HepG2 (cell line): Measurements from ENCODE around the gene SUSD3. TPM values are rescaled to one million over a fixed set of nuclear protein-coding genes. Genes with fewer than 3 reads are reported as not detected.

Source experiments
- AHR ChIP-seq: IDR thresholded peaks from 2 replicates; pipeline ENCODE4 v1.6.1; 2018; ENCODE audit warnings: missing genetic modification reagents, missing compliant biosample characterization
- EZH2 ChIP-seq: conservative IDR thresholded peaks from 2 replicates; pipeline ENCODE4 v1.6.1; 2012; ENCODE audit warnings: mild to moderate bottlenecking, low read depth, low read length, moderate library complexity
- GABPB1 ChIP-seq: IDR thresholded peaks from 2 replicates; pipeline ENCODE4 v1.6.1; 2016; ENCODE audit warnings: mild to moderate bottlenecking, missing genetic modification reagents, moderate library complexity, missing compliant biosample characterization
- GZF1 ChIP-seq: sonication (generic); formaldehyde crosslinking; IDR thresholded peaks from 2 replicates; pipeline ENCODE4 v1.5.1; 2020; ENCODE audit warnings: mild to moderate bottlenecking, missing genetic modification reagents
- HDAC6 ChIP-seq: fragments of 200-600 bp; sonication (generic); IDR thresholded peaks from 2 replicates; pipeline ENCODE4 v1.7.0; 2017; ENCODE audit warnings: mild to moderate bottlenecking, antibody characterized with exemption, low read length, low read depth
- HNF4G ChIP-seq, 2 experiments: sonication (generic) in 1 of 2; formaldehyde crosslinking in 1 of 2; IDR thresholded peaks; 2 replicates each; pipeline versions ENCODE4 v1.4.0 to v1.6.1; 2011 to 2020; ENCODE audit warnings: borderline replicate concordance in 2 of 2, low read depth in 2 of 2, mild to moderate bottlenecking in 2 of 2, low read length in 1 of 2, missing genetic modification reagents in 1 of 2, moderate library complexity in 1 of 2
- LCORL ChIP-seq, 2 experiments: fragments of 450-650 bp in 1 of 2; sonication (generic) in 1 of 2; formaldehyde crosslinking in 1 of 2; IDR thresholded peaks; 2 replicates each; pipeline versions ENCODE4 v1.5.0 to v1.6.1; 2017 to 2020; ENCODE audit warnings: antibody characterized with exemption in 1 of 2, missing genetic modification reagents in 1 of 2
- MBNL3 ChIP-seq: fragments of 250-450 bp; sonication (Bioruptor Pico); conservative IDR thresholded peaks from 2 replicates; pipeline ENCODE4 v1.8.0; 2022; ENCODE audit warnings: mild to moderate bottlenecking, inconsistent platforms
- NAIF1 ChIP-seq: sonication (generic); formaldehyde crosslinking; IDR thresholded peaks from 2 replicates; pipeline ENCODE4 v1.5.0; 2020; ENCODE audit warnings: mild to moderate bottlenecking, missing genetic modification reagents, borderline replicate concordance
- POLR2G ChIP-seq: fragments of 200-400 bp; formaldehyde crosslinking; IDR thresholded peaks from 2 replicates; pipeline ENCODE4 v1.6.1; 2018; ENCODE audit warnings: mild to moderate bottlenecking, low read depth, low read length, moderate library complexity
- RELA ChIP-seq: sonication (generic); formaldehyde crosslinking; IDR thresholded peaks from 2 replicates; pipeline ENCODE4 v1.4.0; 2020; ENCODE audit warnings: missing genetic modification reagents
- ZFP62 ChIP-seq: sonication (generic); formaldehyde crosslinking; IDR thresholded peaks from 2 replicates; pipeline ENCODE4 v1.4.0; 2020; ENCODE audit warnings: missing genetic modification reagents
- ZNF547 ChIP-seq: sonication (generic); formaldehyde crosslinking; IDR thresholded peaks from 2 replicates; pipeline ENCODE4 v1.5.1; 2020; ENCODE audit warnings: mild to moderate bottlenecking, missing genetic modification reagents
- ZNF879 ChIP-seq: sonication (generic); formaldehyde crosslinking; IDR thresholded peaks from 2 replicates; pipeline ENCODE4 v1.8.1; 2023; ENCODE audit warnings: missing genetic modification reagents
- ZSCAN30 ChIP-seq: sonication (generic); formaldehyde crosslinking; IDR thresholded peaks from 2 replicates; pipeline ENCODE4 v1.5.0; 2020; ENCODE audit warnings: mild to moderate bottlenecking, missing genetic modification reagents
- ZSCAN9 ChIP-seq: IDR thresholded peaks from 2 replicates; pipeline ENCODE4 v1.6.1; 2016; ENCODE audit warnings: borderline replicate concordance
- polyA plus RNA-seq, 8 experiments: library from polyadenylated mRNA; depleted of rRNA in 3 of 8; stranded (reverse) in 7 of 8; unstranded in 1 of 8; fragments of >200 nt; fragmentation: Illumina TruSeq in 4 of 8; extraction: Trizol in 4 of 8; gene quantifications; 2 replicates each; pipeline versions ENCODE4 v1.2.1 to v1.2.3, GENCODE V29; 2011 to 2016; ENCODE audit warnings: low read depth in 4 of 8, missing spikeins in 1 of 8, mixed read lengths in 1 of 8; ENCODE audit not compliant: insufficient read depth in 1 of 8
- total RNA-seq, 5 experiments: library from RNA; depleted of rRNA; stranded (reverse); fragments of >200 nt; fragmentation: Illumina TruSeq; extraction: Trizol; gene quantifications; 2 replicates each; pipeline ENCODE4 v1.2.3, GENCODE V29; 2016; ENCODE audit warnings: low read depth in 1 of 5
- TF ChIP-seq, protein P1 (sequence below): sonication (generic); formaldehyde crosslinking; IDR thresholded peaks from 2 replicates; pipeline ENCODE4 v1.4.0; 2020; ENCODE audit warnings: missing genetic modification reagents
- TF ChIP-seq, protein P2 (sequence below): IDR thresholded peaks from 2 replicates; pipeline ENCODE4 v1.6.1; 2018; ENCODE audit warnings: missing genetic modification reagents, mild to moderate bottlenecking, missing compliant biosample characterization
- TF ChIP-seq, protein P3 (sequence below): IDR thresholded peaks from 2 replicates; pipeline ENCODE4 v1.6.1; 2016; ENCODE audit warnings: mild to moderate bottlenecking, missing biosample characterization, missing genetic modification reagents
- TF ChIP-seq, protein P4 (sequence below), 2 experiments: sonication (generic) in 1 of 2; formaldehyde crosslinking in 1 of 2; IDR thresholded peaks; 2 replicates each; pipeline versions ENCODE4 v1.4.0 to v1.6.1; 2018 to 2020; ENCODE audit warnings: missing genetic modification reagents in 2 of 2, borderline replicate concordance in 1 of 2, low read depth in 1 of 2, mild to moderate bottlenecking in 1 of 2, missing biosample characterization in 1 of 2
- TF ChIP-seq, protein P5 (sequence below): sonication (generic); formaldehyde crosslinking; IDR thresholded peaks from 2 replicates; pipeline ENCODE4 v1.8.0; 2022; ENCODE audit warnings: mild to moderate bottlenecking, missing genetic modification reagents

The SUSD3 gene
- total and polyA plus RNA-seq, 2 of the 13 experiments (the other 11 are each of a cell fraction or from before 2014, with no cell fraction given), result 7.0 to 9.1 TPM

DNA sequence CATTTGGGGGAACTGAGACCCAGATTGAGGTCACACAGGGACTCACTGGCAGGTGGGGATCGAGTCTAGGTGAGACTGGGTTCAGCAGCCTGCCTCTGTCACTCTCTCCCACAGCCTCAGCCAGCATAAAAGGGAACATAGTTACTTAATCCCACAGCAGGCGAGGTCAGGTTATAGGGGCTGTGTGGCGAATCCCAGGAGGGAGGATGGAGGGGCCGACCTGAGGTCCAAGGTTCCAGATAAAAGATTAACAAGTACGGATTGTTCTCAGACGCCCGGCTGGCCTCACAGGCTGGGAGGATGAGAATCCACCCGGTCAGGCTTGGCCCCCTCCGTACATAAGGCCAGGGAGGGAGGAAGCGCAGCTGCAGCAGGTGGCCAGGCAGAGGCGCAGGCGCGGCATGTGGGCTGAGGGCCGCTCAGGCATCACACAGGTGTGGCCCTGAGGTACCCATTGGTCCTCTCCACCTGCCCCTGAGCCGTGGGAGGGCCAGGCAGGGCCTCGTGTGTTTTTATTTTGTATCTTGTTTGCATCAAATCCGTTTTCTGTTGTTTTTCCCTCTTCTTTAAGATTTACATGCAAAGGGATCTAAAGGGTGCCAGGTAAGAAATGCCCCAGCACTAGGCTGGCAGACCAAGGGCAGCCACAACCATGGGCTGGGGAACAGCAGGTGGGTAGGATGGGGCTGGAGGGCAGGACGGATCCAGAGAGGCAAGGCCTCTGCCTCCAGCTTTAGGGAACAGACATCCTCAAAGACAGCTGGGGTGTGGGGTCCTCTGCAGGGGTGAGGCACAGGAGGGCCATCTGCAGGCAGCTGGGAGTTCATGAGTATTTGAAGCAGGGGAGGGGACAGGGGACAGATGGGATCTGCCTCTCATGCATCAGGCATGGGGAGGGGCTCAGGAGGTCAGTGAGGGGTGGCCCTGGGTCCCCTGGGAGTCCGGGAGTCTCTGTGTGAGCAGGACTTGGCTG, 3.6 kb downstream of the SUSD3 start (continued):
- TF ChIP-seq ZNF879 (CRISPR knock-in tag) (no peak), RELA (no peak), POLR2G (0 out of 2 replicates have a peak, but pooled peaks have one; percentile 10), MBNL3 (CRISPR knock-in tag) (no peak), EZH2 (no peak), AHR (no peak), LCORL (IDR thresholded peaks at IDR 0.05) (no peak), LCORL (CRISPR knock-in tag; IDR thresholded peaks at IDR 0.05) (peak; percentile 71), HDAC6 (no peak), NAIF1 (CRISPR knock-in tag) (no peak), ZFP62 (CRISPR knock-in tag) (no peak), GABPB1 (CRISPR knock-in tag) (peak; percentile 66), ZSCAN9 (CRISPR knock-in tag) (no peak), HNF4G (IDR thresholded peaks at IDR 0.05; ENCODE audit: borderline replicate concordance, low read depth, low read length) (peak; percentile 67), HNF4G (CRISPR knock-in tag; IDR thresholded peaks at IDR 0.05; ENCODE audit: borderline replicate concordance, low read depth) (peak; percentile 53; the same call in 1 of the 2 replicates), GZF1 (no peak; the same call in 1 of the 2 replicates), ZNF547 (CRISPR knock-in tag) (no peak), ZSCAN30 (CRISPR knock-in tag) (no peak)
- TF ChIP-seq, protein P1, sequence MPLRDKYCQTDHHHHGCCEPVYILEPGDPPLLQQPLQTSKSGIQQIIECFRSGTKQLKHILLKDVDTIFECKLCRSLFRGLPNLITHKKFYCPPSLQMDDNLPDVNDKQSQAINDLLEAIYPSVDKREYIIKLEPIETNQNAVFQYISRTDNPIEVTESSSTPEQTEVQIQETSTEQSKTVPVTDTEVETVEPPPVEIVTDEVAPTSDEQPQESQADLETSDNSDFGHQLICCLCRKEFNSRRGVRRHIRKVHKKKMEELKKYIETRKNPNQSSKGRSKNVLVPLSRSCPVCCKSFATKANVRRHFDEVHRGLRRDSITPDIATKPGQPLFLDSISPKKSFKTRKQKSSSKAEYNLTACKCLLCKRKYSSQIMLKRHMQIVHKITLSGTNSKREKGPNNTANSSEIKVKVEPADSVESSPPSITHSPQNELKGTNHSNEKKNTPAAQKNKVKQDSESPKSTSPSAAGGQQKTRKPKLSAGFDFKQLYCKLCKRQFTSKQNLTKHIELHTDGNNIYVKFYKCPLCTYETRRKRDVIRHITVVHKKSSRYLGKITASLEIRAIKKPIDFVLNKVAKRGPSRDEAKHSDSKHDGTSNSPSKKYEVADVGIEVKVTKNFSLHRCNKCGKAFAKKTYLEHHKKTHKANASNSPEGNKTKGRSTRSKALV (CRISPR knock-in tag), result no peak; the same call in 1 of the 2 replicates
- TF ChIP-seq, protein P2, sequence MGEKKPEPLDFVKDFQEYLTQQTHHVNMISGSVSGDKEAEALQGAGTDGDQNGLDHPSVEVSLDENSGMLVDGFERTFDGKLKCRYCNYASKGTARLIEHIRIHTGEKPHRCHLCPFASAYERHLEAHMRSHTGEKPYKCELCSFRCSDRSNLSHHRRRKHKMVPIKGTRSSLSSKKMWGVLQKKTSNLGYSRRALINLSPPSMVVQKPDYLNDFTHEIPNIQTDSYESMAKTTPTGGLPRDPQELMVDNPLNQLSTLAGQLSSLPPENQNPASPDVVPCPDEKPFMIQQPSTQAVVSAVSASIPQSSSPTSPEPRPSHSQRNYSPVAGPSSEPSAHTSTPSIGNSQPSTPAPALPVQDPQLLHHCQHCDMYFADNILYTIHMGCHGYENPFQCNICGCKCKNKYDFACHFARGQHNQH (CRISPR knock-in tag), result no peak; the same call in 1 of the 2 replicates
- TF ChIP-seq, protein P3, sequence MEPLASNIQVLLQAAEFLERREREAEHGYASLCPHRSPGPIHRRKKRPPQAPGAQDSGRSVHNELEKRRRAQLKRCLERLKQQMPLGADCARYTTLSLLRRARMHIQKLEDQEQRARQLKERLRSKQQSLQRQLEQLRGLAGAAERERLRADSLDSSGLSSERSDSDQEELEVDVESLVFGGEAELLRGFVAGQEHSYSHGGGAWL, result no peak
- TF ChIP-seq, protein P4, sequence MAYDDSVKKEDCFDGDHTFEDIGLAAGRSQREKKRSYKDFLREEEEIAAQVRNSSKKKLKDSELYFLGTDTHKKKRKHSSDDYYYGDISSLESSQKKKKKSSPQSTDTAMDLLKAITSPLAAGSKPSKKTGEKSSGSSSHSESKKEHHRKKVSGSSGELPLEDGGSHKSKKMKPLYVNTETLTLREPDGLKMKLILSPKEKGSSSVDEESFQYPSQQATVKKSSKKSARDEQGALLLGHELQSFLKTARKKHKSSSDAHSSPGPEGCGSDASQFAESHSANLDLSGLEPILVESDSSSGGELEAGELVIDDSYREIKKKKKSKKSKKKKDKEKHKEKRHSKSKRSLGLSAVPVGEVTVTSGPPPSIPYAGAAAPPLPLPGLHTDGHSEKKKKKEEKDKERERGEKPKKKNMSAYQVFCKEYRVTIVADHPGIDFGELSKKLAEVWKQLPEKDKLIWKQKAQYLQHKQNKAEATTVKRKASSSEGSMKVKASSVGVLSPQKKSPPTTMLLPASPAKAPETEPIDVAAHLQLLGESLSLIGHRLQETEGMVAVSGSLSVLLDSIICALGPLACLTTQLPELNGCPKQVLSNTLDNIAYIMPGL (CRISPR knock-in tag; IDR thresholded peaks at IDR 0.05; ENCODE audit: borderline replicate concordance in 1 of 2, low read depth in 1 of 2), result peak in 1 of 2 experiments; percentile 23; a peak in 1 of 4 replicates
- TF ChIP-seq, protein P5, sequence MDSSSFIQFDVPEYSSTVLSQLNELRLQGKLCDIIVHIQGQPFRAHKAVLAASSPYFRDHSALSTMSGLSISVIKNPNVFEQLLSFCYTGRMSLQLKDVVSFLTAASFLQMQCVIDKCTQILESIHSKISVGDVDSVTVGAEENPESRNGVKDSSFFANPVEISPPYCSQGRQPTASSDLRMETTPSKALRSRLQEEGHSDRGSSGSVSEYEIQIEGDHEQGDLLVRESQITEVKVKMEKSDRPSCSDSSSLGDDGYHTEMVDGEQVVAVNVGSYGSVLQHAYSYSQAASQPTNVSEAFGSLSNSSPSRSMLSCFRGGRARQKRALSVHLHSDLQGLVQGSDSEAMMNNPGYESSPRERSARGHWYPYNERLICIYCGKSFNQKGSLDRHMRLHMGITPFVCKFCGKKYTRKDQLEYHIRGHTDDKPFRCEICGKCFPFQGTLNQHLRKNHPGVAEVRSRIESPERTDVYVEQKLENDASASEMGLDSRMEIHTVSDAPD (CRISPR knock-in tag), result no peak
